Osteocyte (in vitro differentiated cells): ENCODE results near the gene CLIC1. TPM values are rescaled to one million over a fixed set of nuclear protein-coding genes. Genes with fewer than 3 reads are reported as not detected.

Source experiments
- DNase-seq: peaks from one replicate; pipeline ENCODE4 v3.0.0; 2021; ENCODE audit warnings: mixed read lengths; ENCODE audit not compliant: unreplicated experiment; ENCODE audit errors: extremely low spot score
- H3K27ac Mint-ChIP-seq: one replicate; pipeline ENCODE4 v1.8.0; 2021; ENCODE audit warnings: mild to moderate bottlenecking, mixed read lengths; ENCODE audit not compliant: unreplicated experiment
- H3K27me3 Mint-ChIP-seq: one replicate; pipeline ENCODE4 v1.8.0; 2021; ENCODE audit warnings: mixed read lengths; ENCODE audit not compliant: unreplicated experiment
- H3K36me3 Mint-ChIP-seq: one replicate; pipeline ENCODE4 v1.8.0; 2021; ENCODE audit warnings: mixed read lengths; ENCODE audit not compliant: unreplicated experiment
- H3K4me1 Mint-ChIP-seq: one replicate; pipeline ENCODE4 v1.8.0; 2021; ENCODE audit warnings: mixed read lengths; ENCODE audit not compliant: unreplicated experiment
- H3K4me3 Mint-ChIP-seq: one replicate; pipeline ENCODE4 v1.8.0; 2021; ENCODE audit warnings: mild to moderate bottlenecking, moderate library complexity, mixed read lengths; ENCODE audit not compliant: unreplicated experiment
- H3K9me3 Mint-ChIP-seq: one replicate; pipeline ENCODE4 v1.8.0; 2021; ENCODE audit warnings: mixed read lengths; ENCODE audit not compliant: unreplicated experiment
- CTCF ChIP-seq: fragments of 200-600 bp; sonication (generic); IDR thresholded peaks from 2 replicates; pipeline ENCODE4 v1.5.0; 2021; ENCODE audit warnings: antibody characterized with exemption, mild to moderate bottlenecking, moderate library complexity
- total RNA-seq: library from RNA; stranded (reverse); gene quantifications from 2 replicates; pipeline ENCODE4 v1.2.1, GENCODE V29; 2021

CLIC1 gene
- total RNA-seq, 1 donor from 2014 or later, result 230 TPM

GRCh38 chr6:31715022-31715958 is 21.0 kb downstream of the CLIC1 start, which contains the start of gene LY6G6D:
Gene LY6G6D (plus strand): TSS chr6:31715348. CDS start chr6:31715356, 8 bp downstream.
- H3K4me1 Mint-ChIP-seq, result peaks cover 6% of the 10 kb centered on the region
- no peak within 1 kb of the TSS for H3K27ac Mint-ChIP-seq
- H3K36me3 Mint-ChIP-seq, result no peaks in the 10 kb centered on the region
- peaks cover 9% of the 10 kb centered on the region for H3K27me3 Mint-ChIP-seq
- H3K4me3 Mint-ChIP-seq, result no peak within 1 kb of the TSS
- TF ChIP-seq CTCF, result no peak
- no peaks in the 10 kb centered on the region for H3K9me3 Mint-ChIP-seq
- DNase-seq, result no peak

GRCh38 chr6:31713991-31714684 is 22.2 kb downstream of the CLIC1 start:
- H3K4me3 Mint-ChIP-seq, result no peak overlapping the region

GRCh38 chr6:31713465-31713864 is 22.9 kb downstream of the CLIC1 start:
- no peaks in the 10 kb centered on the region for H3K9me3 Mint-ChIP-seq
- H3K36me3 Mint-ChIP-seq, result no peaks in the 10 kb centered on the region
- no peak for DNase-seq
- no peak overlapping the region for H3K4me3 Mint-ChIP-seq
- no peak overlapping the region for H3K27ac Mint-ChIP-seq
- TF ChIP-seq CTCF, result no peak
- H3K4me1 Mint-ChIP-seq, result peaks cover 6% of the 10 kb centered on the region
- peaks cover 9% of the 10 kb centered on the region for H3K27me3 Mint-ChIP-seq

More at GRCh38 chr6:31713991-31714684, 22.2 kb downstream of the CLIC1 start:
- H3K27me3 Mint-ChIP-seq, result peaks cover 9% of the 10 kb centered on the region
- no peak for TF ChIP-seq CTCF
- H3K9me3 Mint-ChIP-seq, result no peaks in the 10 kb centered on the region
- no peak for DNase-seq
- H3K36me3 Mint-ChIP-seq, result no peaks in the 10 kb centered on the region
- peaks cover 6% of the 10 kb centered on the region for H3K4me1 Mint-ChIP-seq
- no peak overlapping the region for H3K27ac Mint-ChIP-seq

GRCh38 chr6:31712296-31712695 is 24.0 kb downstream of the CLIC1 start:
- H3K4me3 Mint-ChIP-seq, result no peak overlapping the region
- TF ChIP-seq CTCF, result no peak
- H3K27ac Mint-ChIP-seq, result no peak overlapping the region
- H3K27me3 Mint-ChIP-seq, result peaks cover 9% of the 10 kb centered on the region
- no peaks in the 10 kb centered on the region for H3K9me3 Mint-ChIP-seq
- no peaks in the 10 kb centered on the region for H3K36me3 Mint-ChIP-seq
- no peak for DNase-seq
- peaks cover 6% of the 10 kb centered on the region for H3K4me1 Mint-ChIP-seq

GRCh38 chr6:31711233-31711632 is 25.1 kb downstream of the CLIC1 start:
- Mint-ChIP-seq H3K27ac (no peak overlapping the region), H3K9me3 (no peaks in the 10 kb centered on the region), H3K4me3 (no peak overlapping the region), H3K27me3 (peaks cover 9% of the 10 kb centered on the region), H3K36me3 (no peaks in the 10 kb centered on the region), H3K4me1 (peaks cover 6% of the 10 kb centered on the region)
- TF ChIP-seq CTCF, result no peak
- DNase-seq, result no peak
